Heart left ventricle (tissue), 16 donors: ENCODE measurements around the gene KIT. TPM values are rescaled to one million over a fixed set of nuclear protein-coding genes. Genes with fewer than 3 reads are reported as not detected.

Source experiments
- ATAC-seq, 4 donors: fragments of 200-7000 bp; cut with Tn5 transposase; one replicate each; pipeline ENCODE4 v1.9.1; 2020 to 2022; ENCODE audit warnings: moderate library complexity in 4 of 4, mild to moderate bottlenecking in 3 of 4, moderate number of reproducible peaks in 1 of 4
- DNase-seq, 5 donors: peaks; one replicate each; pipeline ENCODE4 v3.0.0-alpha.2; 2020
- H3K27ac ChIP-seq, 12 donors: fragments of 200-600 bp; sonication (generic) in 4 of 12; one replicate each; pipeline versions ENCODE4 v1.5.0 to v1.8.0; 2016 to 2022; ENCODE audit warnings: mild to moderate bottlenecking in 2 of 12
- H3K27me3 ChIP-seq, 9 donors: fragments of 200-600 bp; sonication (generic) in 2 of 9; one replicate each; pipeline versions ENCODE4 v1.5.1 to v1.8.0; 2016 to 2022; ENCODE audit warnings: mild to moderate bottlenecking in 3 of 9
- H3K36me3 ChIP-seq, 9 donors: fragments of 200-600 bp; sonication (generic) in 2 of 9; one replicate each; pipeline versions ENCODE4 v1.5.0 to v1.8.0; 2018 to 2022; ENCODE audit warnings: mild to moderate bottlenecking in 2 of 9
- H3K4me1 ChIP-seq, 12 donors: fragments of 200-600 bp; sonication (generic) in 4 of 12; one replicate each; pipeline versions ENCODE4 v1.5.0 to v1.8.0; 2016 to 2022; ENCODE audit warnings: mild to moderate bottlenecking in 3 of 12
- H3K4me3 ChIP-seq, 12 donors: fragments of 200-600 bp; sonication (generic) in 4 of 12; one replicate each; pipeline versions ENCODE4 v1.5.0 to v1.8.0; 2017 to 2022; ENCODE audit warnings: mild to moderate bottlenecking in 9 of 12, moderate library complexity in 4 of 12
- H3K9me3 ChIP-seq, 12 donors: fragments of 200-600 bp; sonication (generic) in 4 of 12; one replicate each; pipeline versions ENCODE4 v1.5.0 to v1.8.0; 2016 to 2022; ENCODE audit warnings: mild to moderate bottlenecking in 1 of 12
- POLR2A ChIP-seq, 2 donors: fragments of 450-650 bp; IDR thresholded peaks; one replicate each; pipeline ENCODE4 v1.6.1; 2017; ENCODE audit warnings: antibody characterized with exemption in 2 of 2, mild to moderate bottlenecking in 2 of 2, moderate library complexity in 2 of 2
- WGBS, 4 donors: extraction: QIAGEN DNeasy Blood & Tissue Kit in 2 of 4; methylation state at CpG; one replicate each; pipeline versions ENCODE4 v1.1.5 to v1.1.7; 2013 to 2018; 5-methylcytosine and 5-hydroxymethylcytosine counted together
- intact Hi-C, 10 donors: fragments of 100-400 bp; cut with DNase I; formaldehyde crosslinking; loops; one replicate each; pipeline versions ENCODE4 v1.11.1 to v1.14.2; 2022
- polyA plus RNA-seq, 2 donors: library from polyadenylated mRNA; stranded (reverse); fragments of 200-250 nt; gene quantifications; one replicate each; pipeline ENCODE4 v1.2.3, GENCODE V29; 2013
- total RNA-seq, 9 donors: library from RNA; depleted of rRNA in 2 of 9; stranded (reverse); fragments of >200 nt in 2 of 9; fragmentation: NEBNext Ultra II Directional in 3 of 9; extraction: Animal tissue kit (Norgen Biotek cat#: 25700) in 3 of 9; gene quantifications; one replicate each; pipeline versions ENCODE4 v1.1.0 to v1.2.4, GENCODE V29; 2016 to 2023
- TF ChIP-seq, protein P1 (sequence below), 12 donors: fragments of 200-600 bp; sonication (generic) in 4 of 12; IDR thresholded peaks; one replicate each; pipeline versions ENCODE4 v1.5.0 to v1.8.0; 2018 to 2022; ENCODE audit warnings: antibody characterized with exemption in 12 of 12, mild to moderate bottlenecking in 5 of 12
- donor health status: ischemic (EF 13 %, LVEDD 7.1; RV severe dilation, severe dysfunction).
- donor health status: healthy with polysubstance abuse.
- donor health status: DM: no; HTN: yes; CAD: no.
- donor health status: DM: no; HTN: no; CAD: no.
- donor health status: ischemic (EF 25% LVEDD 6.9; RV normal size, moderate dysfunction).
- donor health status: ischemic (EF 25% LVEDD 5.7; RV mildly dilated, moderate dysfunction).
- donor health status: healthy.
- donor health status: DM: yes; HTN: yes; CAD: no.
- donor health status: ischemic (EF 35%, LVEDD 5.7; RV mildly dilated, moderate dysfunction).
- donor health status: nonischemic (EF 11% LVEDD 7.7; RV severe dilation, severe dysfunction).
- donor health status: DM: yes; HTN: yes; CAD: no.
- donor health status: PGD.
- donor health status: ischemic (EF 29% LVEDD 5.4; RV normal size, mild dysfunction).
- donor health status: nonischemic (EF 23%, LVEDD 6.1; RV moderate dilation, normal function).

The KIT gene
- total and polyA plus RNA-seq, 11 donors = 0.08 to 4.7 (median 1.7) TPM

DNA sequence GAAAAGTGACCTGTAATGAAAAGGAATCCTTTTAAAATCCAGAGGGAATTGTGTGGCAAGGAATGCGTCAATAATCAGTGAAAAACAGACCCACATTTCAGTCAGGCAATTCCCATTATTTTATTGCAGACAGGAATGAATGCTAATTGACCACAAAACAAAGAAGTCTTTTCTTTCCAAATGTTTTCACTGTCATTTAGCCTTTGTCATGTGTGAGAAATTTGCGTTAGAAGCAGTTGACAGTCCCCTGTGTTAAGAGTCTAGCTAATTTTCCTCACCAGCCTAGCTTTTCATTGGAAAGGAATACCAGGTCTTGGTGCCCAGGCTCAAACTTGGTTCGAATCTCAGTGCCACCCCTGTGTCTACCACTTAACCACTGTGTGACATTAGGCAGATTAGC, 83.4 kb downstream of the KIT start:
- intact Hi-C loops = no loop called here
- TF ChIP-seq, protein P1, sequence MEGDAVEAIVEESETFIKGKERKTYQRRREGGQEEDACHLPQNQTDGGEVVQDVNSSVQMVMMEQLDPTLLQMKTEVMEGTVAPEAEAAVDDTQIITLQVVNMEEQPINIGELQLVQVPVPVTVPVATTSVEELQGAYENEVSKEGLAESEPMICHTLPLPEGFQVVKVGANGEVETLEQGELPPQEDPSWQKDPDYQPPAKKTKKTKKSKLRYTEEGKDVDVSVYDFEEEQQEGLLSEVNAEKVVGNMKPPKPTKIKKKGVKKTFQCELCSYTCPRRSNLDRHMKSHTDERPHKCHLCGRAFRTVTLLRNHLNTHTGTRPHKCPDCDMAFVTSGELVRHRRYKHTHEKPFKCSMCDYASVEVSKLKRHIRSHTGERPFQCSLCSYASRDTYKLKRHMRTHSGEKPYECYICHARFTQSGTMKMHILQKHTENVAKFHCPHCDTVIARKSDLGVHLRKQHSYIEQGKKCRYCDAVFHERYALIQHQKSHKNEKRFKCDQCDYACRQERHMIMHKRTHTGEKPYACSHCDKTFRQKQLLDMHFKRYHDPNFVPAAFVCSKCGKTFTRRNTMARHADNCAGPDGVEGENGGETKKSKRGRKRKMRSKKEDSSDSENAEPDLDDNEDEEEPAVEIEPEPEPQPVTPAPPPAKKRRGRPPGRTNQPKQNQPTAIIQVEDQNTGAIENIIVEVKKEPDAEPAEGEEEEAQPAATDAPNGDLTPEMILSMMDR (IDR thresholded peaks at IDR 0.05) = no peak
- TF ChIP-seq POLR2A (IDR thresholded peaks at IDR 0.05) = no peak
- ATAC-seq (no peak), DNase-seq (no peak)
- Histone ChIP-seq H3K4me3 (no peak overlapping the region), H3K27me3 (no peaks in the 10 kb centered on the region), H3K27ac (no peak overlapping the region), H3K36me3 (no peaks in the 10 kb centered on the region), H3K4me1 (peaks cover 0 to 5% (median 0%) of the 10 kb centered on the region in 12 donors), H3K9me3 (peaks cover 0 to 13% (median 0%) of the 10 kb centered on the region in 12 donors)
- WGBS, 4 donors = 92 to 98% (median 93%) methylated on average over 3 of the region's 3 CpGs

- Histone ChIP-seq H3K36me3 (no peaks in the 10 kb centered on the region), H3K27ac (no peak overlapping the region), H3K4me3 (no peak overlapping the region), H3K27me3 (no peaks in the 10 kb centered on the region), H3K9me3 (peaks cover 0 to 13% (median 0%) of the 10 kb centered on the region in 12 donors), H3K4me1 (peaks cover 0 to 5% (median 0%) of the 10 kb centered on the region in 12 donors)
- ATAC-seq = peak in 1 of 4 donors; percentile 42
- WGBS, 4 donors = 84 to 92% (median 89%) methylated on average over 9 of the region's 9 CpGs
- intact Hi-C loops = no loop called here
- TF ChIP-seq, protein P1 (IDR thresholded peaks at IDR 0.05) = no peak
- TF ChIP-seq POLR2A (IDR thresholded peaks at IDR 0.05) = no peak
- no peak for DNase-seq
Observed at GRCh38 chr4:54742636-54743399, 85.1 kb downstream of the KIT start.

DNA sequence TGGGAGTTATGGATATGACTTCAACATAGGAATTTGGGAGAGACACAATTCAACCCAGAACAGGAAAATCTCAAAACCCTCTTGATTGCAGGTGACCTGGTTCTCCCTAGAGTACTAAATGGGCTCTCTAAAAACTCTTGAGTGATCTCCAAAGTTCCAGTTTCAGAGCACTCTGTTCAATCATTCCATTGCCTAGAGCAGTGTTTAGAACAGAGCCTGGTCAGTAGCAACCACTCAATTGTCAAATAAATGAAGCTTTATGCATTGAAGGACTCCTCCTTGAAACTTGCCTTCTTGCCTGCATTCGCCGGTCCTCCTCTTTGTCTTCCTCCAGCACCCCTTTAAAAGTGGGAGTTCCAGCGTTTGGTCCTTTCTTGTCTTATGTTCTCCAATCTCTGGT, 85.8 kb downstream of the KIT start:
- Histone ChIP-seq H3K9me3 (peaks cover 0 to 13% (median 0%) of the 10 kb centered on the region in 12 donors), H3K36me3 (no peaks in the 10 kb centered on the region), H3K4me3 (no peak overlapping the region), H3K4me1 (peaks cover 0 to 5% (median 0%) of the 10 kb centered on the region in 12 donors), H3K27ac (no peak overlapping the region), H3K27me3 (no peaks in the 10 kb centered on the region)
- DNase-seq (no peak), ATAC-seq (no peak)
- 76 to 95% (median 81%) methylated on average over 3 of the region's 3 CpGs for WGBS, 4 donors
- TF ChIP-seq, protein P1 (IDR thresholded peaks at IDR 0.05) = no peak
- no peak for TF ChIP-seq POLR2A (IDR thresholded peaks at IDR 0.05)
- intact Hi-C loops = no loop called here

DNA sequence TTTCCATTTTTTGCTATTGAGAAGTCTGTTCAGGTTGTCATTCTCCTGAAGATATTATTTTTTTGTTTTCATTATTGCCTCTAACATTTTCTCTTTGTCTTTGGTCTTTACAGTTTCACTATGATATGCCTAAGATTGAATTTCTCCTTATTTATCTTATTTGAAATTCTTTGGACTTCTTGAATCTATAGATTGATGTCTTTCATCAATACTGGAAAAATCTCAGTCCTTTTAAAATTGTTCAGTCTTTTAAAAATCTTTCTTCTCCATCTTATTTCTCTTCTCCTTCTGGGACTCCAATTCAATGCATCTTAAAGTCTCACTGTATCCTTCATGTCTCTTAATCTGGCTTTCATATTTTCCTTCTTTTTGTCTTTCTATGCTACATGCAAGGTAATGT, 86.7 kb downstream of the KIT start:
- peaks cover 0 to 5% (median 0%) of the 10 kb centered on the region in 12 donors for H3K4me1 ChIP-seq
- H3K27ac ChIP-seq = no peak overlapping the region
- no peak overlapping the region for H3K4me3 ChIP-seq
- ATAC-seq (no peak), DNase-seq (no peak)
- H3K9me3 ChIP-seq = peaks cover 0 to 13% (median 0%) of the 10 kb centered on the region in 12 donors
- intact Hi-C loops = no loop called here
- no peaks in the 10 kb centered on the region for H3K27me3 ChIP-seq
- H3K36me3 ChIP-seq = no peaks in the 10 kb centered on the region
- TF ChIP-seq POLR2A (IDR thresholded peaks at IDR 0.05) = no peak
- TF ChIP-seq, protein P1 (IDR thresholded peaks at IDR 0.05) = no peak
